GM19438 (cell line): Measurements from ENCODE around the gene DQX1.
A peak's percentile ranks its signal among the peaks of the same experiment; 100 is the strongest.
"Not testable (repeated sequence)": the region's sequence is repeated elsewhere in the genome, so short reads cannot be mapped to it uniquely, and the experiment has no call there.

ENCODE experiments used
- ATAC-seq: cut with Tn5 transposase; IDR thresholded peaks from one replicate; pipeline ENCODE4 v1.9.1; 2021; ENCODE audit warnings: low read depth; ENCODE audit not compliant: unreplicated experiment

DQX1 gene

DNA sequence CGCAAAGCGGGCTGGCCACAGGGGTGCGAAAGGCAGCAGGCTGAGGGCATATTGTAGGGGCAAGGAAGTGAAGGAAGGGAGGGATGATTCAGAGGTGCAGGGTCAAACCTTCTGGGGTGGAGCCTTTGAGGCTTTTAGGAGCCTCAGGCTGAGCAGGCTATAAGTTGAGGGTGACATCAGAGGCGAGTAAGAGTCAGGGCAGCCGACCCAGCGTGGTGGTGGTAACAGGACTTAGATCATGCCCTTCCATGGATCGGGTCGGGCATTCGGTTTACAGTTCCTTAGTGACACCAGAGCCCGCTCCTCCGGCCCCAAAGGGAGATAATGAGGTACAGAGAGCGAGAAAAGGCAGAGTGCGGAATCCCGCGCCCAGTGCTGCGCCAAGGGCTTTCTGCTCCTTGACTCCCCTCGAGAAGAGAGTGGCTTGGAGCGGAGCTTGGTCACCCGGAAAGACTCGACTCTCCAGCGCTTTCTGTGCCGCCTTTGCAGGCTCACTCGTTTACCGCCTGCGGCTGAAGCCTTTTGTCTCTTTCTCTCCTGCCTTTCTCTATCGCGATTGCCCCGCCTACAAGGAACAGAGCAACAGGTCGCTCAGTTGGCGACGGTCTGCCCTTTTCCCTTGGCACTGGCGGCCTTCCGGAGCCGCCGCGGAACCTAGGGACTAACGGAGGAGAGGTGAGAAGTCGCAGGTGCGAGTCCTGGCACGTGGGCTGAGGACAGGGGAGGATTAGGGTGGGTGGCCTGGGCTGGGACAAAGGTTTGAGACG is 27.3 kb downstream of the DQX1 start:
- no peak for ATAC-seq

DNA sequence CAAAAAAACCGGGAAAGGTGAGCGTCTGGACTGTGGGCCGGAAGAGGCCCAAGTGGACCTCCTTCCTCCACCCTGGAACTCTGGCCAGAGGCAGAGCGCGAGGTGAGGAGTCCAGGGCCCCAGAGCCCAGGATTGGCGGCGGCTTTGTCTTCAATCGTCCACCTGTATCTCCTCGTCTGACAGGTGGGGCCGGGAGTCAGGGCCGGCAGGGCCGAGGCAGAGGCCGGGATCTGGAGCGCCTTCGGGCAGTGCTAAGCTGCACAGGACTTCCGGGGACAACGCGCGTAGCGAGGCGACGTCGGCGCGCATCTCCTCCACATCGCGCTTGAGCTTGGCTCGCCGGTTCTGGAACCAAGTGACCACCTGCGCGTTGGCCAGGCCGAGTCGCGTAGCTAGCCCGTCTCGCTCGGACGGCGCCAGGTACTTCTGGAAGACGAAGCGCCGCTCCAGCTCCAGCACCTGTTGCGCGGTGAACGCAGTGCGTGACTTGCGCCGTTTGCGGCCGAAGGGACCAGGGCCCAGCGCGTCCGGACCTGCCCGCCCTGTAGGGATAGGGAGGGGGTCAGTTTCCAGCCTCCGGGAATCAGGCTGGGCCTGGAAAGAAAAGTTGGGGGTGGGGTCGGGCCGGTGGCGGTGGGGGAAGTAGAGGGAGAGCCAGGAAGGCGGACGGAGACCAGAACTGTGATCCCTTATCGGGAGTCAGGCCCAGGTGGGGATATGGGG is 28.1 kb downstream of the DQX1 start:
- no peak for ATAC-seq

DNA sequence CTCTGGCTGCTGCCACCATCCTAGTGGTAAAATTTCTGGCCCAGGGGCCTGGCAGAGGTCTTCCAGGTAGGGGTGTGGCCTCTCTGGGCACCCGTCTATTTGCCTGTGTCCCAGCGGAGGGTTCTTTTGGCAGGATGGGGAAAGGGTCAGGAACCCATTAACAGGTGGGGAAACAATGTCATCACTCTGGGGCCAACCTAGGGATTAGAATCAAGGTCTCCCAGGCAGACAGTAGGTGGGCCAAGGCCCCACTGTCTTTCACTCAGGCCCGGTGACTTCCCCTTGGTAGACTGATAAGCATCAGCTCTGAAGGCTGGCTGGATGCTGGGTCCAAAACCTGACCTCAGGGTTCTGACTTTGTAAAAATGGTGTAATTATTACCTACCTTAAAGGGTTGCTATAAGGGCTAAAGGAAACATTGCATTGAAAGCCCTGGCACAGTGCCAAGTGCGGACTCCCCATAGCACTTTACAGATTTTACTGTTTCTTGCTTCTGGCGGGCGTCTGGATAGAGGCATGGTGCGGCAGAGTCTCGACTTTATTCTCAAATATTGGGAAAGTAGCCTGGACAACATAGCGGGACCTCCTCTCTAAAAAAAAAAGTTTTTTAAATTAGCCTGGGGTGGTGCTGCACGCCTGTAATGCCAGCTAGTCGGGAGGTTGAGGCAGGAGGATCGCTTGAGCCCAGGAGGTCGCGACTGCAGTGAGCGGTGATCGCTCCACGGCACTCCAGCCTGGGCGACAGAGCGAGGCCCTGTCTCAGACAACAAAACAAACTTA is 28.8 kb downstream of the DQX1 start:
- no peak for ATAC-seq

DNA sequence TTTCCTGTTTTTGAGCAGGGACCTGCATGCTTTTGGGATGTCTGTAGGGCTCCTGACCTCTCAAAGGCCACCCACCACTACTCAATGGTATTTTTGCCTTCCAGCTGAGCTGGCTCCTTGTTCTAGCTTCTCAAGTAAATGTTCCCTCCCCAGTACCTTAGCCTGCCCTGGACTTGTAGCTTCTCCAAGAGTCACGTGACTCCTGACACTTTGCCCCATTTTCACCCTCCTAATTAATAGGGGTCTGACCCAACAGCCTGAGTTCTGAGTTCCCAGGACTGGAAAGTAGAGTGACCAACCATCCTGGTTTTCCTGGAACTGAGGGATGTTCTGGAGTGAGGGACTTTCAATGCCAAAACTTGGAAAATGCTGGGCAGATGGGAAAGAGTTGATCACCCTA is 30.6 kb downstream of the DQX1 start:
- no peak for ATAC-seq

DNA sequence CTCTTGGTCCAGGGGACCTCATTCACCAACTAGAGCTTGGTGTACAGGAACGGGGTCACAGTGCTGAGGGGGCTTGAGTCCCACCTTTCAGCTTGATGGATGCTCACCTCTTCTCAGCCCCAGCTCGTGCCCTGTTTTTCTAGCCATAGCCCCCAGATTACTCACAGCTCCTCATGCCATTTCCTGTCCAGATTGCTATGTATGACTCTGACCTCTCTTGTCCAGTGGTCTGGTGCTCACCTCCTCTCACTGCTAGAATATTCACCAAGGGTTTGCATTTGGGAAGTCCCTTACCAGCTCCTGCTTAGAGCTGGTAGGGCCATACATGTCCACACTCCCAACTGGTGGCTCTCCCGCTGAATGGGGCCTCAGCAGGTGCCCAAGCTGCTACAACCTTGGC is 32.5 kb downstream of the DQX1 start:
- no peak for ATAC-seq

DNA sequence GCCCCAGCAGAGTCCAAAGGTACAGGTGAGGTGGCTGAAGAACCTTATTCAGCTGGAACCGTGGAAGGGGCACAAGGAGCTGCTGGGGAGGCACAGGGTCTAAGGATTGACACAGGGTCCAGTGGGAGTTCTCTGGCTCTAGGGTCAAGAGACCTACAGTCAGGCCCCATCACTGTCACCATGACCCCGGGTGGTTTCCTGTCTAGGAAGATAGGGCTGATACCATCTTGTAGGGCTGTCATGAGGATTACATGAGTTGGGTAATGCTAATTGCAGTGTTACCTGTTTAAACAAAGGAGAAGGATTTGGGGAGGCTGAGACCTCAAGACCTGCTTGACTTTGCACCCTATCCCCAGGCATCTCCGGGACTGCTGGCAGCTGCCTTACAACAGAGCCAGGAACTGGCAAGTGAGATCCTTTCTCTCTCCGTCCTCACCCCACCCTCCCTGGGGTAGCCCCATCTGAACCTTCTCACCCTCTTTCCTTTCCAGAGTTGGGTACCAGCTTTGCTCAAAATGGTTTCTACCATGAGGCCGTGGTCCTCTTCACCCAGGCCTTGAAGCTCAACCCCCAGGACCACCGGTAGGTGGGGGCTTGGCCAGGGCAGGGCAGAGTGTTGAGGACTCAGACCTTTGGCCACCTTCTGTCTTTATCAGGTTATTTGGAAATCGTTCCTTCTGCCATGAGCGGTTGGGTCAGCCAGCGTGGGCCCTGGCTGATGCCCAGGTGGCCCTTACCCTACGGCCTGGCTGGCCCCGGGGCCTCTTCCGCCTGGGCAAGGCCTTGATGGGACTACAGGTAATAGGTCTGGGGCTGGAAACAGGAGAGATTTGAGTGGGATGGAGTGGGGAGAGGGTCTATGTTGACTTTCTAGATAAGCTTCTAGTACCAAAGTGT is 34.1 kb downstream of the DQX1 start:
- ATAC-seq = no peak

DNA sequence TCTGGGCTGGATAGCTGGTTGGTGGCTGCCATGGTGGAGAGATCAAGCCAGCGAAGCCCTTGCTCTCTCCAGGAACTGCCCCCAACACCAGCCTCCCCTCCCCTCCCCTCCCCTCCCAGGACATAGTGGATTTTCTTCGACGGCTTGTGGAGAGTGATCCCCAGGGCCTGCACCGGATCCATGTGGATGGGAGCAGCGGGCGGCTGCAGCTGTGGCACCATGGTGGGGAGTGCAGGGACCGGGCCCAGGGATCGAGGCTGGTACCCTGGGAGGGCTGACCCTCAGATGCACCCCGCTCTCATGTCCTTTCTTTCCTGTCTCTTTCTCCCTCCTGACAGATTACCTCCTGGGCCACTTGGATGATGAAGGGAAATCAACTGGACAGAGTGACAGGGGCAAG is 36.1 kb downstream of the DQX1 start:
- no peak for ATAC-seq

DNA sequence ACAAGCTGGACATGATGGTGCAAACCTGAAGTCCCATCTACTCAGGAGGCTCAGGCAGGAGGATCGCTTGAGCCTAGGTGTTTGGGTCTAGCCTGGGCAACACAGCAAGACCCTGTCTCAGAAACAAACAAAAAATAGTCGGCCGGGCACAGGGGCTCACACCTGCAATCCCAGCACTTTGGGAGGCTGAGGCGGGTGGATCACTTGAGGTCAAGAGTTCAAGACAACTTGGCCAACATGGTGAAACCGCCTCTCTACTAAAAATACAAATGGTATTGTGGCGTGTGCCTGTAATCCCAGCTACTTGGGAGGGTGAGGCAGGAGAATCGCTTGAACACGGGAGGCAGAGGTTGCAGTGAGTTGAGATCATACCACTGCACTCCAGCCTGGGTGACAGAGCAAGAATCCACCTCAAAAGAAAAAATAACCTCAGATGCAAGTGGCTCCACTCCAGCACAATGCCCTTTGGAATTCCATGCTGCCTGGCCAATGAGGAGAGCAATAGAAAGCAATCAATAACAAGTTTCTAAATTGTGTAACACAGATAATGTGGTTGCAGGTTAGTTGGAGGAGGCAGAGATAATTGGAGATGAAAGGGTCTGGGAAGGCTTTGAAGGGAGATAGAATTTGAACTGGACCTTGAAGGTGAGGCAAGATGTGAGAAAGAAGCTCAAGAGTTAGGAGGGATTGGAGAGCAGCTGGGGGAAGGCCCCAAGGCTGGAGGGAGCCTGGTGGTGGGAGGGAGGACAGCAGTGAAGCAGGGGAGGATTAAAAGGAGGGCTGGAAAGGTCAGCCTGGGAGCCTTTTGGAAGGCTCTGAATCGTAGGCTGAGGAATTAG is 37.2 kb downstream of the DQX1 start:
- no peak for ATAC-seq

DNA sequence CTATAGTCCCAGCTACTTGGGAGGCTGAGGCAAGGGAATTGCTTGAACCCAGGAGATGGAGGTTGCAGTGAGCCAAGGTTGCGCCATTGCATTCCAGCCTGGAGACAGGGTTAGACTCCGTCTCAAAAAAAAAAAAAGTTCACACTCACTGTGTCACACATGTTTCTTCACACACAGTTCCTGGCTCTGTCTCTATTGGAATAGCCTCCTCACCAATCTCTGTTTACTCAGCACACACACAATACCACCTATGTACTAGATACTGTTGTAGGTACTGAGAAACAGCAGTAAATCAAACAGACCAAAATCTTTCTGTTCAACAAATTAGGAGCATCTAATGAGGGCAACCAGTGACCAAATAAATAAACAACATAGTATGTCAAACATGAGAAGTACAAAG is 39.9 kb downstream of the DQX1 start:
- ATAC-seq = no peak

DNA sequence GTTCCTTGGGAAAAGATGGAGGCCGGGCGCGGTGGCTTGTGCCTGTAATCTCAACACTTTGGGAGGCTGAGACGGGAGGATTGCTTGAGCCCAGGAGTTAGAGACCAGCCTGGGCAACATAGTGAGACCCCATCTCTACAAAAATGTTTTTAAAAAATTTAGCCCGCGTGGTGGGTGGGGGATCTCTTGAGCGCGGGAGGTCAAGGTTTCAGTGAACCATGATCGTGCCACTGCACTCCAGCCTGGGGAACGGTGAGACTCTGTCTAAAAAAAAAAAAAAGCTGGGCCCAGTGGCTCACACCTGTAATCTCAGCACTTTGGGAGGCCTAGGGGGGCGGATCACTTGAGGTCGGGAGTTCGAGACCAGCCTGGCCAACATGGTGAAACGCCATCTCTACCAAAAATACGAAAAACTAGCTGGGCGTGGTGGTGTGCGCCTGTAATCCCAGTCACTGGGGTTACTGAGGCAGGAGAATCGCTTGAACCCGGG is 42.3 kb downstream of the DQX1 start:
- ATAC-seq = not testable (repeated sequence)

DNA sequence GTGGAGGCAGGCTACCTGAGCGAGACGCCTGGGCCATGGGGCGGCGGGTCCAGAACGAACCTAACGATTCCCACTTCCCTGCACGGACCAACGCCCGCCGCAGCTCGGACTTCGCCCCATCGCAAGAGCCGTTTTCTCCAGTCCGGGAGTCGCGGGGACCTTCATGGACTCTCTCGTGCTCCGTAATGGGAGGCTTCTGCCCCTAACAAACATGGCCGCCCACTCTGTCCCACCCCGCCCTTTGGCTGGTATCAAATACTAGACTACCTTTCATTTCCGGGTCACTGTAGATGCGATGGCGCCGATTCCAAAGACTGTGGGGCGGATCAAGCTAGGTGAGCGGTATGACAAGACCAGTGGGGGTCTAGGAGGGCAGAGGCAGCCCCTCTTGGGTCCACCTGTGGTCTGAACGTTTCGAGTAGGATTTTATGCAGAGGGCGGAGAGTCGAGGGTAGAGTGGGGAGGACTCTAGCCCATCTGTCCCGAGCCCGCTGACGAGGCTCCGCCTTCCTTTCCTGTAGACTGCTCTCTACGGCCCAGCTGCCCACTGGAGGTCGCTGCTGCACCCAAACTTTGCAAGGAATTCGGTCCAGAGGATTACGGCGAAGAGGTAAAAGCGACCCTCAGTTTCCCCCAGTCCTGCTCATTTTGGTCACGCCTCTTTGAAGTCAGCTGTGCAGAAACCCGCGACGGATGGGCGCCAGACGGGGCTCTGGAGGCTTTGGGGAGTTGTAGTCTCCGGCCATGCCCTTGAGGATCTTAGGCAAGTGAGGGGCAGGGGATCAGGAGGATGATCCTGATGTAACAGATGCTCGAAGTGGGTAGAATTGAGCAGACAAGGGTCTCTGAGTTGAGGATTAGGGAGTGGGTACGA is 43.0 kb downstream of the DQX1 start, which contains the start of the genes CCDC142 and TTC31:
TSS of gene CCDC142 (minus strand) at position 198 of the 874 bp plus-strand sequence. CDS start at position 37, 161 bp downstream.
TSS of gene TTC31 (plus strand) at position 281 of the 874 bp plus-strand sequence. CDS start at position 296, 15 bp downstream.
- peak; percentile 96 for ATAC-seq

DNA sequence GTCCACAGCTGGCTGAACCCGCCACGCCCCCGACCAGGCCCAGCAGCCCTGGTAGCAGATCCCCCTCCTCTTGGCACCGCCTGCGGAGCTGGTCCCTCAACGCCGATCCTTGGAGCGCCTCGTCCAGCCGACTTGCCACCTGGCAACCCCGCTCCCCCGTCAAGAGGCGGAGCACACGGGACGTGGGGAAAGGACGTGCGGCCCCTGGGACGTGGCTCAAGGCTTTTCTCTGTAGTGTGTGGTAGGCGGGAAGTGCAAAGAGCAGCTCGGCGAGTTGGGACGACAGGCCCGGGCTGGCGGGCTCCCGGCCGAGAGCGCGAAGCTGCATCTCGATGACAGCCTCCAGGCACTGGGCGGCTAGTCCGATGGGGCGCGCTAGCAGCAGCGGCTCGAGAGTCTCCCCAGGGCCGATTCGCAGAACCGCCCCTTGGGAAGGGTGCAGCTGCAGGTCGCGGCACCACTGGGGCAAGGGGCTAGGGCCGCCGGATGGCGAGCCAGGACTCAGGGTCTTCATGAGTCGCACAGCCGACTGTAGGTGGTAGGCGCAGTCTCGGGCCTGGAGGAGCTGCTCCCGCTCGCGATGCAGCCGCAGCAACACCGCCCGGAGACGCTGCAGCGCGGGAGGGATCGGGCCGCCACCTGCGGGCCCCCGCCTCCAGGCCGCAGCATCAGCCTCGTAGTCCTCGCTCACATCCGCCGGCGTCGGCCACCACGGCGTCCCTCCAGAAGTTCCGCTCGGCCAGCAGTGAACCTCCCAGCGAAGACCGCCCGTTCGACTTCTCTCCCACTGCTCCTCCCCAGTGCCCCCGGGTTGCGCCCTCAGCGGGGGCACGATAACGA is 43.9 kb downstream of the DQX1 start:
- ATAC-seq = peak; percentile 35

DNA sequence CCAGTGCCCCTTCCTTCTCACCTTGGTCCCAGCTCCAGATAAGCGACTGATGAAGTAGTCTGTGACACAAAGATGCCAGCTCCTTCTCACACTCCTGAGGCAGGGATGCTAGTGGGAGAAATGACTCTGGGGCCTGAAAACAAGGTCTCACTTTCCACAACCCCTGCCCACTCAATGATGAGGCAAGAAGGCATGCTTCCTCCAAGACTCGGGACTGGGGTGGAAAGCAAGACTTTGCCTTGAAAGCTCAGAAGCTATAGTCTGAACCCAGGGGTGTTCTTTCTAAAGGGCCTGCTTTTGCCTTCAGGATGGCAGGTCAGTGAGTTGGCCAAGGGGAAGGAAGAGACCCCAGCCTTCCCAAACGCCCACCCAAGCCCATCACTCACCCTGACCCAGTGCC is 44.6 kb downstream of the DQX1 start:
- ATAC-seq = no peak

DNA sequence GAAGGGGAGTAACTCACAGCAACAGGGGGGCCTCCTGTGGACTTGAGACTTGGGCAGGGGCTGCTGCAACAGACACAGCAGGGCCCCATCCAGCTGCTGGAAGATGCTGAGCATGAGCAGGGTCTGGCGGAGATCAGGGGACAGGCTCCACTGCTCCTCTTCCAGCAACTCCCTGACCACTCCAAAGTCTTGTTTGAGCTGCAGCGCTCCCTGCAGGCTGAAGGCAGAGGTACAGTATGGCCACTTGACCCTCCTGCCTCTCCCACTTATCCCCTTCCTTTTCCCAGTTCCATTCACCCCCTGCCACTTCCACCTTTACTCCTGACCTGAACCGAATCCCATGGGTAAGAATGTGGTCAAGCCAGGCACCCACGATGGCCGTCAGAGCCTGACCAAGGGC is 51.1 kb downstream of the DQX1 start:
- no peak for ATAC-seq

DNA sequence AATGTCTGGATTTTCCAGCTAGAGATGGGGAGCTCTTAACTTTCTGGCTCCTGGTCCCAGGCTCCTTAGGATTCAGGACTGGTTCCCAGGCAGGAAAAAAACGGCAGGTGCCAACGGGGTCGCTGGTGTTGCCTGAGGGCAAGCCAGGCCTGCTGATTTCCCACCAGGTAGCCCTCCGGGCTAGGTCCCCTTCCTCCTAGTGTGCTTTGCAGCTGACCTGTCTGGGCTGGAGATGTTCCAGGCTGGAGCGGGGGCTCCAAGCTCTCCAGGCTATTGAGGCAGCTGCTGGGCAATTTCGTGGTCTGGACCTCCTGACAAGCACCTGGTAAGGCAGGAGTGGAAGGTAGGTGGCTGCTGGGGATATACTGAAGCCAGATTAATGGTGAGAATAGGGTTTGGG is 51.5 kb downstream of the DQX1 start:
- ATAC-seq = no peak

DNA sequence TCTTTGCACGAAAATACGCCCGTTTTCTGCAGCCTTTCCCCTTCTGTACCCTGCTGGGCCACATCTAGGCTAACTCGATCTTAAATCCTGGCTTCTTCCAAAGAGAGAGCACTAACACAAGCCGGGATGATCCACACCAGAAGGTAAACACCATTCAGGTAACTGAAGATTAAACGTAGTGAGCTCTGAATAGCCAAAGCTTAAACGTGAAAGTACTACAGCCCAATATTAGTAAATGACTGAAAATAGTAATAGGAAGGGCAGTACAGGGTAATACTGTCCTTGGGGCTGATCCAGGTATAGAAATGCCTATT is 53.1 kb downstream of the DQX1 start:
- ATAC-seq = no peak
